CD4-positive, alpha-beta T cell (primary cell): Measurements from ENCODE around the gene ABCC4. TPM values are rescaled to one million over a fixed set of nuclear protein-coding genes. Genes with fewer than 3 reads are reported as not detected.

Experiments
- ATAC-seq: fragments of 200-7000 bp; cut with Tn5 transposase; one replicate; pipeline ENCODE4 v1.10.0; 2022; ENCODE audit warnings: mild to moderate bottlenecking; ENCODE audit not compliant: poor library complexity
- CTCF ChIA-PET: fragments of 350-600 bp; sonication (Branson Sonifier 250); formaldehyde crosslinking; loops from one replicate; lab custom pipeline; 2021; ENCODE audit warnings: antibody characterized with exemption, inconsistent platforms; lab: Charles Lee
- POLR2A ChIA-PET: fragments of 350-600 bp; sonication (Branson Sonifier 250); formaldehyde crosslinking; loops from one replicate; lab custom pipeline; 2021; ENCODE audit warnings: antibody characterized with exemption, inconsistent platforms; lab: Charles Lee
- DNase-seq, 14 experiments: peaks; one replicate each; pipeline ENCODE4 v3.0.0-alpha.2; 2013 to 2020; ENCODE audit warnings: mixed read lengths in 2 of 14
- H3K27ac ChIP-seq, 2 donors: one replicate each; pipeline versions ENCODE4 v1.5.1 to v1.7.0; 2013; ENCODE audit warnings: low read length in 2 of 2, low read depth in 1 of 2, mild to moderate bottlenecking in 1 of 2
- H3K27me3 ChIP-seq, 2 experiments: 1 replicate in 1 of 2; 2 replicates in 1 of 2; pipeline versions ENCODE4 v1.6.1 to v1.7.0; 2013; ENCODE audit warnings: low read length in 2 of 2, control low read depth in 1 of 2, mild to moderate bottlenecking in 1 of 2, moderate library complexity in 1 of 2; ENCODE audit not compliant: insufficient read depth in 2 of 2, control insufficient read depth in 1 of 2
- H3K36me3 ChIP-seq: one replicate; pipeline ENCODE4 v1.6.1; 2013; ENCODE audit warnings: low read length, control low read depth; ENCODE audit not compliant: insufficient read depth
- H3K4me1 ChIP-seq: one replicate; pipeline ENCODE4 v1.6.1; 2013; ENCODE audit warnings: low read length, control low read depth; ENCODE audit not compliant: insufficient read depth
- H3K4me3 ChIP-seq: one replicate; pipeline ENCODE4 v1.5.1; 2013; ENCODE audit warnings: mild to moderate bottlenecking, low read length, moderate library complexity
- H3K9me3 ChIP-seq, 2 experiments: 1 replicate in 1 of 2; 2 replicates in 1 of 2; pipeline versions ENCODE4 v1.6.1 to v1.7.0; 2013; ENCODE audit warnings: low read length in 2 of 2, mild to moderate bottlenecking in 2 of 2, control low read depth in 1 of 2, moderate library complexity in 1 of 2; ENCODE audit not compliant: control insufficient read depth in 1 of 2, insufficient read depth in 1 of 2
- H3K27ac Mint-ChIP-seq: one replicate; pipeline ENCODE4 v1.8.0; 2020; ENCODE audit warnings: mixed read lengths
- H3K27me3 Mint-ChIP-seq: one replicate; pipeline ENCODE4 v1.8.0; 2021; ENCODE audit warnings: mixed read lengths
- H3K36me3 Mint-ChIP-seq: one replicate; pipeline ENCODE4 v1.8.0; 2021; ENCODE audit warnings: low read depth, mixed read lengths
- H3K4me1 Mint-ChIP-seq: one replicate; pipeline ENCODE4 v1.8.0; 2021; ENCODE audit warnings: low read depth, mixed read lengths
- H3K4me3 Mint-ChIP-seq: one replicate; pipeline ENCODE4 v1.8.0; 2020; ENCODE audit warnings: mild to moderate bottlenecking, mixed read lengths
- H3K9me3 Mint-ChIP-seq: one replicate; pipeline ENCODE4 v1.8.0; 2020; ENCODE audit warnings: mixed read lengths
- intact Hi-C, 2 experiments: fragments of 100-400 bp; cut with DNase I in 1 of 2; cut with micrococcal nuclease in 1 of 2; formaldehyde crosslinking; loops; one replicate each; pipeline versions ENCODE4 v1.15.1 to v1.9.0; 2023 to 2025; cut with DNase I, micrococcal nuclease
- total RNA-seq, 174 experiments: library from RNA in 2 of 174; stranded (reverse) in 2 of 174; gene quantifications; one replicate each; pipeline ENCODE4 v1.2.3 and lab custom pipeline; 2021 to 2026
- TF ChIP-seq, protein P1 (sequence below): fragments of 200-600 bp; IDR thresholded peaks from one replicate; pipeline ENCODE4 v1.8.0; 2022; ENCODE audit warnings: antibody characterized with exemption, mild to moderate bottlenecking

Gene ABCC4
- total RNA-seq, 2 experiments from 2014 or later, result 4.0 to 4.4 TPM

DNA sequence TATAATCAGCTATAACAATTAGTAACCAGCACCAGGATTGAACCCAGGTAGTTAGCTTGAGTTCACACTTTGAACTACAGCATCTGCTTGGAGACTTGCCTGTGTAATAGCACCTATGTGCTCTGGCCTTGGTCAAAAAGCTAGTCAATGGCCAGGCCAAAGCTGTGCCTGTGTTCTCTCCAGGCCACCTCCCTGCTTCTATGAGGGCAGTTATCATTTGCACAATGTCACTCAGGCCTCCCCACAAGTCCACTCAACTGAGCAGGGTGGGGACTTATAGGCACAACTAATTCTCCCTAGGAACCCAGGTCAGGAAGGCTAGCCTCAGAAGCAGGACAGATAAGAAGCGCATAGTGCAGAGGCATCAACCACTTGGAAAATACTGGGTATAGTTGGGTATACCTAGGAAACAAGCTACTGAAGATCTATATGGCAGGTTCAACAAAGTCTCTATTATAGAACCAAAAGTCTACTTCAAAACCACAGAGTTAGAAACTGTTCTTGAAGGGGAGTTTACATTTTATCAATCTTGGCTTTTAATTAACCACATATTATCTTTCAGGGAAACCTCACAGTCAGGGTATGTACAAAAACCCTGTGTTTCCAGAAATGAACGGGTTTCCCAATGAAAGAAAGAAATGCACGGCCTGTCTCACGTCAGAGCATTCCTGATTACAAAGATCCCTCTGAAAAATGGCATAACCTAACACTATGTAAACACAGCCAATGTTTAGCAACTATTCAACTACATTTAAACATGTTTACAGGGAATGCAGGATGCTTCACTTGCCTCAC is 140.9 kb downstream of the ABCC4 start:
- Mint-ChIP-seq H3K27ac (no peak overlapping the region), H3K4me1 (no peaks in the 10 kb centered on the region), H3K36me3 (peaks cover 50% of the 10 kb centered on the region), H3K4me3 (no peak overlapping the region), H3K9me3 (no peaks in the 10 kb centered on the region), H3K27me3 (no peaks in the 10 kb centered on the region)
- DNase-seq (no peak), ATAC-seq (no peak)
- Histone ChIP-seq H3K27me3 (no peaks in the 10 kb centered on the region), H3K9me3 (no peaks in the 10 kb centered on the region), H3K36me3 (peaks cover 6% of the 10 kb centered on the region), H3K4me1 (no peaks in the 10 kb centered on the region), H3K4me3 (no peak overlapping the region), H3K27ac (no peak overlapping the region)
- TF ChIP-seq, protein P1, sequence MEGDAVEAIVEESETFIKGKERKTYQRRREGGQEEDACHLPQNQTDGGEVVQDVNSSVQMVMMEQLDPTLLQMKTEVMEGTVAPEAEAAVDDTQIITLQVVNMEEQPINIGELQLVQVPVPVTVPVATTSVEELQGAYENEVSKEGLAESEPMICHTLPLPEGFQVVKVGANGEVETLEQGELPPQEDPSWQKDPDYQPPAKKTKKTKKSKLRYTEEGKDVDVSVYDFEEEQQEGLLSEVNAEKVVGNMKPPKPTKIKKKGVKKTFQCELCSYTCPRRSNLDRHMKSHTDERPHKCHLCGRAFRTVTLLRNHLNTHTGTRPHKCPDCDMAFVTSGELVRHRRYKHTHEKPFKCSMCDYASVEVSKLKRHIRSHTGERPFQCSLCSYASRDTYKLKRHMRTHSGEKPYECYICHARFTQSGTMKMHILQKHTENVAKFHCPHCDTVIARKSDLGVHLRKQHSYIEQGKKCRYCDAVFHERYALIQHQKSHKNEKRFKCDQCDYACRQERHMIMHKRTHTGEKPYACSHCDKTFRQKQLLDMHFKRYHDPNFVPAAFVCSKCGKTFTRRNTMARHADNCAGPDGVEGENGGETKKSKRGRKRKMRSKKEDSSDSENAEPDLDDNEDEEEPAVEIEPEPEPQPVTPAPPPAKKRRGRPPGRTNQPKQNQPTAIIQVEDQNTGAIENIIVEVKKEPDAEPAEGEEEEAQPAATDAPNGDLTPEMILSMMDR, result no peak
- ChIA-PET CTCF (no interaction called here), POLR2A (no interaction called here)
- intact Hi-C loops, result no loop called here

DNA sequence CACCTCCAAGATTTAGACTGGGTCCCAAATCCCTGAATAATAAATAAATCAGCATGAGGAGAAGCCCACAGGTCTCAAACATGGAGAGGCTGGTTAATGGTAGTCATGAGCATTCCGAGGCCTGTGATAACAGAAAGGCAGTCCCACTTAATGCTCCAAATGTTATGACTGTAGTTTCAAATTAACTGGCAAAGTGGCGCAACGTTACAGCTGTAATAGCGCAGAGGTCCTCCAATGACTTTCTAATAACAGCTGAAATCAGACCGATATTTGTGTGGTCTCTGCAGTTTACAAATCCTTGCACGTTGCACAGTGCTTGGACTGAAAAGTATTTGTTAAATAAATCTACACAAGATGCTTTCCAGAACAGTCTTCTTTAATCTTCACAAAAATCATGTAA is 141.8 kb downstream of the ABCC4 start:
- Mint-ChIP-seq H3K27ac (no peak overlapping the region), H3K4me3 (no peak overlapping the region), H3K4me1 (no peaks in the 10 kb centered on the region), H3K27me3 (no peaks in the 10 kb centered on the region), H3K36me3 (peaks cover 43% of the 10 kb centered on the region), H3K9me3 (no peaks in the 10 kb centered on the region)
- Histone ChIP-seq H3K4me1 (no peaks in the 10 kb centered on the region), H3K9me3 (no peaks in the 10 kb centered on the region), H3K4me3 (no peak overlapping the region), H3K27me3 (no peaks in the 10 kb centered on the region), H3K36me3 (peaks cover 5% of the 10 kb centered on the region), H3K27ac (no peak overlapping the region)
- intact Hi-C loops, result loop anchor here in 1 of 2 experiments (10.0 kb wide), 1 partner anchor 485 kb away; no protein-coding TSS in a partner anchor
- ATAC-seq, result no peak
- CTCF ChIA-PET, result no interaction called here
- no peak for DNase-seq
- POLR2A ChIA-PET, result no interaction called here
- TF ChIP-seq, protein P1, result no peak

DNA sequence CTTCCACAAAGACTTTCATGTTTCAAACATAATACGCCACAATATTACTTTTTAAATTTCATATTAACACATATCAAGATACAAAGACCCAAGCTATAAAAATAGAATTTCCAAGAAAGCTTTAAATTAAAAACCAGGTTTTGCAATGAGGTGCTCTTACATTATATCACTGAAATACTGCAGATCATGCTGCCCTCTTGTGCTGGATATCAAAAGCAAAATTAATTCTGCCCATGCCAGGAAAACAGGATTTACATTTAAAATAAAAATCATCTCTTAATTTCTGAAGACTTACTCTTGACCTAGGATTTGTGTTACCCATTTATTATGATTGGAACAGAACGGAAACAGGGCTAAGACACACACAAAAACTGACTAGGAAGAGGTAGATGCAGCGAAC is 145.0 kb downstream of the ABCC4 start:
- intact Hi-C loops, result loop anchor here in 1 of 2 experiments (10.0 kb wide), 1 partner anchor 481 kb away; no protein-coding TSS in a partner anchor
- no peak overlapping the region for H3K4me3 ChIP-seq
- H3K9me3 ChIP-seq, result no peaks in the 10 kb centered on the region
- Mint-ChIP-seq H3K9me3 (no peaks in the 10 kb centered on the region), H3K4me1 (no peaks in the 10 kb centered on the region), H3K4me3 (no peak overlapping the region), H3K27me3 (no peaks in the 10 kb centered on the region), H3K36me3 (peaks cover 34% of the 10 kb centered on the region), H3K27ac (no peak overlapping the region)
- H3K27ac ChIP-seq, result no peak overlapping the region
- H3K36me3 ChIP-seq, result peaks cover 5% of the 10 kb centered on the region
- ChIA-PET CTCF (no interaction called here), POLR2A (no interaction called here)
- TF ChIP-seq, protein P1, result no peak
- DNase-seq (no peak), ATAC-seq (no peak)
- no peaks in the 10 kb centered on the region for H3K27me3 ChIP-seq
- no peaks in the 10 kb centered on the region for H3K4me1 ChIP-seq
